ENCODE results near the gene ZFYVE19.
"Not testable (repeated sequence)": the region's sequence is repeated elsewhere in the genome, so short reads cannot be mapped to it uniquely, and the experiment has no call there.

Gene ZFYVE19

GRCh38 chr15:40852529-40852928, 45.6 kb downstream of the ZFYVE19 start:
- WGBS, 2 experiments (ENCODE audit: insufficient coverage in 2 of 2) = 100% methylated on average over 1 to 3 of the region's 5 CpGs
- no peaks in the 10 kb centered on the region for H3K9me3 ChIP-seq (ENCODE audit: control insufficient read depth, low read length)
- H3K4me1 ChIP-seq (ENCODE audit: control insufficient read depth, insufficient read depth, low read length, poor library complexity, severe bottlenecking) = peaks cover 8% of the 10 kb centered on the region
- no peak overlapping the region for H3K27ac ChIP-seq (ENCODE audit: low read depth, low read length, severe bottlenecking)
- H3K4me3 ChIP-seq (ENCODE audit: extremely low read depth, insufficient read depth, low read length, poor library complexity, severe bottlenecking) = no peak overlapping the region
- no peaks in the 10 kb centered on the region for H3K36me3 ChIP-seq (ENCODE audit: control insufficient read depth, insufficient read depth, low read length)

GRCh38 chr15:40853241-40853890, 46.5 kb downstream of the ZFYVE19 start:
- Histone ChIP-seq H3K4me3 (ENCODE audit: extremely low read depth, insufficient read depth, low read length, poor library complexity, severe bottlenecking) (no peak overlapping the region), H3K4me1 (ENCODE audit: control insufficient read depth, insufficient read depth, low read length, poor library complexity, severe bottlenecking) (no peaks in the 10 kb centered on the region), H3K36me3 (ENCODE audit: control insufficient read depth, insufficient read depth, low read length) (no peaks in the 10 kb centered on the region), H3K9me3 (ENCODE audit: control insufficient read depth, low read length) (no peaks in the 10 kb centered on the region), H3K27ac (ENCODE audit: low read depth, low read length, severe bottlenecking) (no peak overlapping the region)
- WGBS, 2 experiments (ENCODE audit: insufficient coverage in 2 of 2) = 95 to 96% methylated on average over 10 to 15 of the region's 16 CpGs

- H3K9me3 ChIP-seq (ENCODE audit: control insufficient read depth, low read length) = no peaks in the 10 kb centered on the region
- no peaks in the 10 kb centered on the region for H3K36me3 ChIP-seq (ENCODE audit: control insufficient read depth, insufficient read depth, low read length)
- no peak overlapping the region for H3K4me3 ChIP-seq (ENCODE audit: extremely low read depth, insufficient read depth, low read length, poor library complexity, severe bottlenecking)
- WGBS, 2 experiments (ENCODE audit: insufficient coverage in 2 of 2) = 84 to 86% methylated on average over 8 of the region's 10 CpGs
- H3K27ac ChIP-seq (ENCODE audit: low read depth, low read length, severe bottlenecking) = no peak overlapping the region
- H3K4me1 ChIP-seq (ENCODE audit: control insufficient read depth, insufficient read depth, low read length, poor library complexity, severe bottlenecking) = no peaks in the 10 kb centered on the region
Observed at GRCh38 chr15:40854161-40854560, 47.3 kb downstream of the ZFYVE19 start.

- Histone ChIP-seq H3K4me3 (ENCODE audit: extremely low read depth, insufficient read depth, low read length, poor library complexity, severe bottlenecking) (no peak overlapping the region), H3K4me1 (ENCODE audit: control insufficient read depth, insufficient read depth, low read length, poor library complexity, severe bottlenecking) (no peaks in the 10 kb centered on the region), H3K9me3 (ENCODE audit: control insufficient read depth, low read length) (no peaks in the 10 kb centered on the region), H3K27ac (ENCODE audit: low read depth, low read length, severe bottlenecking) (no peak overlapping the region), H3K36me3 (ENCODE audit: control insufficient read depth, insufficient read depth, low read length) (no peaks in the 10 kb centered on the region)
- WGBS, 2 experiments (ENCODE audit: insufficient coverage in 2 of 2) = 85 to 92% methylated on average over 7 to 9 of the region's 13 CpGs
Observed at GRCh38 chr15:40855706-40856234, 48.9 kb downstream of the ZFYVE19 start.

- no peak overlapping the region for H3K27ac ChIP-seq (ENCODE audit: low read depth, low read length, severe bottlenecking)
- H3K4me1 ChIP-seq (ENCODE audit: control insufficient read depth, insufficient read depth, low read length, poor library complexity, severe bottlenecking) = no peaks in the 10 kb centered on the region
- no peaks in the 10 kb centered on the region for H3K36me3 ChIP-seq (ENCODE audit: control insufficient read depth, insufficient read depth, low read length)
- H3K9me3 ChIP-seq (ENCODE audit: control insufficient read depth, low read length) = no peaks in the 10 kb centered on the region
- WGBS, 2 experiments (ENCODE audit: insufficient coverage in 2 of 2) = 90 to 92% methylated on average over 4 to 5 of the region's 8 CpGs
- no peak overlapping the region for H3K4me3 ChIP-seq (ENCODE audit: extremely low read depth, insufficient read depth, low read length, poor library complexity, severe bottlenecking)
Observed at GRCh38 chr15:40856746-40857145, 49.9 kb downstream of the ZFYVE19 start.

- Histone ChIP-seq H3K9me3 (ENCODE audit: control insufficient read depth, low read length) (no peaks in the 10 kb centered on the region), H3K4me3 (ENCODE audit: extremely low read depth, insufficient read depth, low read length, poor library complexity, severe bottlenecking) (no peak overlapping the region), H3K36me3 (ENCODE audit: control insufficient read depth, insufficient read depth, low read length) (no peaks in the 10 kb centered on the region), H3K4me1 (ENCODE audit: control insufficient read depth, insufficient read depth, low read length, poor library complexity, severe bottlenecking) (no peaks in the 10 kb centered on the region), H3K27ac (ENCODE audit: low read depth, low read length, severe bottlenecking) (no peak overlapping the region)
- WGBS, 2 experiments (ENCODE audit: insufficient coverage in 2 of 2) = 48 to 50% methylated on average over 12 to 14 of the region's 15 CpGs
Observed at GRCh38 chr15:40857601-40858341, 50.9 kb downstream of the ZFYVE19 start.

- no peak overlapping the region for H3K4me3 ChIP-seq (ENCODE audit: extremely low read depth, insufficient read depth, low read length, poor library complexity, severe bottlenecking)
- 78 to 90% methylated on average over 6 of the region's 10 CpGs for WGBS, 2 experiments (ENCODE audit: insufficient coverage in 2 of 2)
- H3K36me3 ChIP-seq (ENCODE audit: control insufficient read depth, insufficient read depth, low read length) = no peaks in the 10 kb centered on the region
- H3K27ac ChIP-seq (ENCODE audit: low read depth, low read length, severe bottlenecking) = no peak overlapping the region
- H3K9me3 ChIP-seq (ENCODE audit: control insufficient read depth, low read length) = no peaks in the 10 kb centered on the region
- H3K4me1 ChIP-seq (ENCODE audit: control insufficient read depth, insufficient read depth, low read length, poor library complexity, severe bottlenecking) = no peaks in the 10 kb centered on the region
Observed at GRCh38 chr15:40858706-40859105, 51.8 kb downstream of the ZFYVE19 start.

- H3K4me3 ChIP-seq (ENCODE audit: extremely low read depth, insufficient read depth, low read length, poor library complexity, severe bottlenecking) = no peak overlapping the region
- H3K36me3 ChIP-seq (ENCODE audit: control insufficient read depth, insufficient read depth, low read length) = no peaks in the 10 kb centered on the region
- no peak overlapping the region for H3K27ac ChIP-seq (ENCODE audit: low read depth, low read length, severe bottlenecking)
- H3K4me1 ChIP-seq (ENCODE audit: control insufficient read depth, insufficient read depth, low read length, poor library complexity, severe bottlenecking) = no peaks in the 10 kb centered on the region
- no peaks in the 10 kb centered on the region for H3K9me3 ChIP-seq (ENCODE audit: control insufficient read depth, low read length)
- WGBS, 2 experiments (ENCODE audit: insufficient coverage in 2 of 2) = 45 to 48% methylated on average over 18 of the region's 18 CpGs
Observed at GRCh38 chr15:40859206-40859851, 52.4 kb downstream of the ZFYVE19 start.

GRCh38 chr15:40861147-40861546, 54.3 kb downstream of the ZFYVE19 start:
- not testable (repeated sequence) for H3K27ac ChIP-seq (ENCODE audit: low read depth, low read length, severe bottlenecking); H3K9me3 ChIP-seq (ENCODE audit: control insufficient read depth, low read length)
- 84 to 93% methylated on average over 4 of the region's 4 CpGs for WGBS, 2 experiments (ENCODE audit: insufficient coverage in 2 of 2)

GRCh38 chr15:40863660-40864270, 56.9 kb downstream of the ZFYVE19 start:
- H3K36me3 ChIP-seq (ENCODE audit: control insufficient read depth, insufficient read depth, low read length) = no peaks in the 10 kb centered on the region
- no peak overlapping the region for H3K4me3 ChIP-seq (ENCODE audit: extremely low read depth, insufficient read depth, low read length, poor library complexity, severe bottlenecking)
- H3K4me1 ChIP-seq (ENCODE audit: control insufficient read depth, insufficient read depth, low read length, poor library complexity, severe bottlenecking) = peaks cover 2% of the 10 kb centered on the region
- 93 to 100% methylated on average over 2 to 4 of the region's 4 CpGs for WGBS, 2 experiments (ENCODE audit: insufficient coverage in 2 of 2)
- no peaks in the 10 kb centered on the region for H3K9me3 ChIP-seq (ENCODE audit: control insufficient read depth, low read length)
- no peak overlapping the region for H3K27ac ChIP-seq (ENCODE audit: low read depth, low read length, severe bottlenecking)

More at GRCh38 chr15:40861147-40861546, 54.3 kb downstream of the ZFYVE19 start:
- not testable (repeated sequence) for H3K4me1 ChIP-seq (ENCODE audit: control insufficient read depth, insufficient read depth, low read length, poor library complexity, severe bottlenecking); H3K36me3 ChIP-seq (ENCODE audit: control insufficient read depth, insufficient read depth, low read length); H3K4me3 ChIP-seq (ENCODE audit: extremely low read depth, insufficient read depth, low read length, poor library complexity, severe bottlenecking)

All from mesodermal cell (in vitro differentiated cells).